Mucosa of stomach (tissue), 1 donor: Measurements from ENCODE around the gene GPR18.

Source experiments
- H3K27me3 ChIP-seq: one replicate; pipeline ENCODE4 v1.7.0; 2013; ENCODE audit warnings: mild to moderate bottlenecking, low read length; ENCODE audit not compliant: control insufficient read depth, insufficient read depth
- H3K36me3 ChIP-seq: one replicate; pipeline ENCODE4 v1.7.0; 2013; ENCODE audit warnings: low read length; ENCODE audit not compliant: control insufficient read depth, insufficient read depth
- H3K4me1 ChIP-seq: one replicate; pipeline ENCODE4 v1.7.0; 2013; ENCODE audit warnings: mild to moderate bottlenecking, low read length; ENCODE audit not compliant: control insufficient read depth, insufficient read depth
- H3K4me3 ChIP-seq: one replicate; pipeline ENCODE4 v1.7.0; 2013; ENCODE audit warnings: low read length
- H3K9ac ChIP-seq: one replicate; pipeline ENCODE4 v1.7.0; 2013; ENCODE audit warnings: mild to moderate bottlenecking, low read length, moderate library complexity
- H3K9me3 ChIP-seq: one replicate; pipeline ENCODE4 v1.7.0; 2013; ENCODE audit warnings: mild to moderate bottlenecking, low read length, moderate library complexity; ENCODE audit not compliant: control insufficient read depth
- donor health status: Pancreatic carcinoma.

Gene GPR18

DNA sequence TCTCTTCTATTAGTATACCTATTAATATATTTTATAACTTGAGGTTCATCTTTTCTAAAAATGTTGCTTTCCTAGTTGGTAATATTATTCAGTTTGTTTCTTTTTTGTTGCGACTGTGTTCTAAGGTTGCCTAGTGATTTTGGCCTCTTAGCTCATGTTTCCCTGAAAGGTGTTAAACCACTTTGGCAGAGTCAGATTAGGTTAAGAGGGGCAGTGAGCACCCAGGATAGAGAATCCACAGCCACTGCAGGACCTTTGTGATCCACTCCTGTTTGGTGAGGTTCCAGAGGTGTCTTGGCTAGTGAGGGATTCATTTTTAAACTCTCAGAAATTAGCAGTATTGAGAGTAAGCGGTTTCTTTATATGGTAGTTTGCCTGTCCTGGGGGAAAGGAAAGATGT, 14.9 kb upstream of the GPR18 start:
- Histone ChIP-seq H3K4me1 (no peaks in the 10 kb centered on the region), H3K9me3 (no peaks in the 10 kb centered on the region)

DNA sequence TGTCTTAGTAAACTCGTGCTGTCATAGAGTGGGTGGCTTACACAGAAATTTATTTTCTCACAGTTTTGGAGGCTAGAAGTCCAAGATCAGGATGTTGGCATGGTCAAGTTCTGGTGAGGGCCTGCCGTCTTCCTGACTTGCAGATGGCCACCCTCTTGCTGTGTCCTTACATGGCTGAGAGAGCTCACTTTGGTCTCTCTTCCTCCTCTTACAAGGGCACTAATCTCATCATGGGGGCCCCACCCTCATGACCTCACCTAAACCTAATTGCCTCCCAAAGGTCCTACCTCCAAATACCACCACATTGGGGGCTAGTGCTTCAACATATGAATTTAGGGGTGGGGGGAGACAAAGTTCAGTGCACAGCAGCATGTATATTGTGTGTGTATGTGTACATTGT, 14.3 kb upstream of the GPR18 start:
- Histone ChIP-seq H3K36me3 (no peaks in the 10 kb centered on the region), H3K9me3 (no peaks in the 10 kb centered on the region), H3K27me3 (no peaks in the 10 kb centered on the region), H3K4me1 (no peaks in the 10 kb centered on the region), H3K4me3 (no peak overlapping the region), H3K9ac (no peak overlapping the region)

More for the DNA sequence above, 14.9 kb upstream of the GPR18 start:
- no peak overlapping the region for H3K9ac ChIP-seq
- no peaks in the 10 kb centered on the region for H3K36me3 ChIP-seq
- H3K27me3 ChIP-seq: no peaks in the 10 kb centered on the region
- H3K4me3 ChIP-seq: no peak overlapping the region

DNA sequence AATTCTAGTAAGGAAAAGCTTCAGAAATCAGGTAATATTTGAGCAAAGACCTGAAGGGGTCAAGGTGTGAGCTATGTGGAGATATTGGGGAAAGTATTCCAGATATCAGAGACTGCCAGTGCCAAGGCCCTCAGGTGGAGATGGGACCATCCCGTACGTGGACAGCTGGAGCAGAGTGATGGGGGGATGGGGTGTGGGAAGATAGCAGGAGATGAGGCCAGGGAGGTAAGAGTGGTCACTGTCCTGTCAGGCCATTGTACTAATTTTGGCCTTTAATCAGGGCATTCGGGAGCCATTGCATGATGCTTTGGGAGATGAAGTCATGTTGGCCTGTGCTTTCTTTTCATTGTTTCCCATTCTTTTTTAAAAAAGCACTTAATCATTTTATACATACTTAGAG, 13.1 kb upstream of the GPR18 start:
- no peaks in the 10 kb centered on the region for H3K9me3 ChIP-seq
- no peaks in the 10 kb centered on the region for H3K36me3 ChIP-seq
- H3K9ac ChIP-seq: no peak overlapping the region
- no peak overlapping the region for H3K4me3 ChIP-seq
- H3K27me3 ChIP-seq: no peaks in the 10 kb centered on the region
- no peaks in the 10 kb centered on the region for H3K4me1 ChIP-seq

DNA sequence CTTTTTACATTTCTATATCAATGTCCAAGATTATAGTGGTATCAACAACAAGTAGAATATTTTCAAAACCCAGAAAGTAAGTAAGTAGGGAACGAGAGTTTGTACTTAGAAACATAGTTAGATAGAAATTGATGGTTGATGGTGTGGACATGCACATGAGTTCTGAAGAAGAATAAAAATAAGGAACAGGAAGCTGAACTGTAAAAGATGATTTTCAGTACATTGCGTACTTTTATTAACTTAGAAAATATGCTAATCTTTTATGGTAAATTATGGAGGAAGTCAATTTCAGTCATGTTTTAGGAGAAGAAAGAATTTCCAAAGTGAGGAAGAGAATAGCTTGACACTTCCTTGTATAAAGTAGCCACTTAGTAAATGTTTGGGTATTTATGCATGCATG, 12.3 kb upstream of the GPR18 start:
- no peak overlapping the region for H3K4me3 ChIP-seq
- H3K27me3 ChIP-seq: no peaks in the 10 kb centered on the region
- no peaks in the 10 kb centered on the region for H3K36me3 ChIP-seq
- H3K9me3 ChIP-seq: no peaks in the 10 kb centered on the region
- H3K4me1 ChIP-seq: no peaks in the 10 kb centered on the region
- H3K9ac ChIP-seq: no peak overlapping the region

DNA sequence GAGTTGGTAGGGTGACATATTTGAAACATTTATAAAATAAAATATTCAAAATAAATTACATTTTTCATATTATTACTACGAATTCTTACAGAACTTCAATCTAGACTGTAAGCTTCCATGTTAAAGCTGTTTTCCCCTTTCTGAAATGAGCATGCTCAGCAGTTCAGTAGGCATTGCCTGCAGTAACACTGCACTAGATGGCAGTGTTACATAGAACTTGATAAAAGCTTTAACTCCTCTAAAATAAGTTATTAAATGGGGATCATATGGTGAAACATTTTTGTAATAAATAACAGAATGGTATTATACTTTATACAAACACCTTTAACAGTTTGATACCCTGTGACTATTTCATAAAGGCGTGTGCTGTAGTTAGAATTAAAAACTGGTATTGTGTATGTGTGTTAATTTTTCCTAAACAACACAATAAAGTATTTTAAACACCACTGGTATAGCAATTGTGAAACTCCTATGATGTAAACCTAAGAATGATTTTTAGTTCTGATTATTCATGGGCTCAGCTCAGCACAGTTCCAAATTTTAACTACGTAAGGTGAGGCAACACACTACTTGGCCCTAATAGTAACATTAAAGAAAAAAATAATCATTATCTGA, 11.6 kb upstream of the GPR18 start:
- H3K4me1 ChIP-seq: no peaks in the 10 kb centered on the region
- H3K4me3 ChIP-seq: no peak overlapping the region
- H3K27me3 ChIP-seq: no peaks in the 10 kb centered on the region
- H3K9ac ChIP-seq: no peak overlapping the region
- no peaks in the 10 kb centered on the region for H3K9me3 ChIP-seq
- H3K36me3 ChIP-seq: no peaks in the 10 kb centered on the region

DNA sequence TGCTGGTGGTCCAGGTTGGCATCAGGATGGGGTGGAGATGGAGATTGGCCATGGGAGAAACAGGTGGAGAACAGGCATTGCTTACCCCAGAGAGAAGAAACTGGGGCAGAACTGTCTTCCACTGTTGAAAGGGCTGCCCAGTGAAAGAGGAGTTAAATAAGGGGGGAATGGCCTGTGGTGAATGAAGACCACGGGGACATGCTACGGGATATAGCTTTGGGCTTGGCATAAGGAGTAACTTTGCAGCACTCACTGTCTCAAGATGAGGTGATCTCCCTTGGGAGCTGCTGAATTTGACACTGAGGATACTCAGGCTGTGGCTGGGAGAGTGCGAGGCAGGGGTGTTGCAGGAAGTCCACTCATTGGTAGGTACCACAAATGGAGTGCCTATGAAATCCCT, 10.6 kb upstream of the GPR18 start:
- Histone ChIP-seq H3K9ac (no peak overlapping the region), H3K9me3 (no peaks in the 10 kb centered on the region), H3K27me3 (no peaks in the 10 kb centered on the region), H3K36me3 (no peaks in the 10 kb centered on the region), H3K4me1 (no peaks in the 10 kb centered on the region), H3K4me3 (no peak overlapping the region)

DNA sequence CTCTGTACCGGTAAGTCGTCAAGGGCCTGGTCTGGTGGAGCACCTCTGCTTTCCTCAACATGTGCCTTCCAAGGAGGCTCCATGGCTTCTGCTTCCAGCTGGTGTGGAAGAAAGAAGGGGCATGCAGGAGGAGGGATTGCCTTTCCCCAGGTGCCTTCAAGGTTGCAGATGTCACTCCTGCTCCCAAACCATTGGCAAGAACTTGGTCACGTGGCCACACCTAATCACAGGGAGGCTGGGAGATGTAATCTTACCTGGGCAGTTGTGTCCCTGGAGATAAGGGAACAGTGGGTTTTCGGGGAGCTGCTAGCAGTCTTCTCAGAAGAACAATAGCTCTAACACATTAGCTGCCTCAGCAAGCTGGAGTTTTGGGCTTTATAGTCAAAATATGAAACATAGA, 9.7 kb upstream of the GPR18 start:
- Histone ChIP-seq H3K9ac (no peak overlapping the region), H3K27me3 (no peaks in the 10 kb centered on the region), H3K4me1 (no peaks in the 10 kb centered on the region)

DNA sequence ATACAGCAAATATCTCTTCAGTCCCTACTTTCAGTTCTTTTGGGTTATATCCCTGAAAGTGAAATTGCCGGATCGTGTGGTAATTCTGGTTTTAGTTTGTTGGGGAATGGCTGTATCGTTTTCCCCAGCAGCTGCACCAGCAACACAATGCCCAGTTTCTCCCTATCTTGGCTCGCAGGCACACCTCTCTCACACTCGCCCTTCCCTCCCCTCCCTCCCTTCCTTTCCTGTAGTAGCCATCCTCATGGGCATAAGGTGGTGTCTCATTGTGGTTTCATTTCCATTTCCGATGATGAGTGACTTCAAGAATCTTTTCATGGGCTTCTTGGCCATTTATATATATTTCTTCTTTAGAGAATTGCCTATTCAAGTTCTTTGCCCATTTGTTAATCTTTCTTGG, 8.6 kb upstream of the GPR18 start:
- H3K36me3 ChIP-seq: no peaks in the 10 kb centered on the region
- H3K4me1 ChIP-seq: no peaks in the 10 kb centered on the region
- H3K9ac ChIP-seq: no peak overlapping the region
- H3K4me3 ChIP-seq: no peak overlapping the region
- no peaks in the 10 kb centered on the region for H3K9me3 ChIP-seq
- H3K27me3 ChIP-seq: no peaks in the 10 kb centered on the region

More for the DNA sequence above, 9.7 kb upstream of the GPR18 start:
- no peaks in the 10 kb centered on the region for H3K36me3 ChIP-seq
- no peaks in the 10 kb centered on the region for H3K9me3 ChIP-seq
- no peak overlapping the region for H3K4me3 ChIP-seq

DNA sequence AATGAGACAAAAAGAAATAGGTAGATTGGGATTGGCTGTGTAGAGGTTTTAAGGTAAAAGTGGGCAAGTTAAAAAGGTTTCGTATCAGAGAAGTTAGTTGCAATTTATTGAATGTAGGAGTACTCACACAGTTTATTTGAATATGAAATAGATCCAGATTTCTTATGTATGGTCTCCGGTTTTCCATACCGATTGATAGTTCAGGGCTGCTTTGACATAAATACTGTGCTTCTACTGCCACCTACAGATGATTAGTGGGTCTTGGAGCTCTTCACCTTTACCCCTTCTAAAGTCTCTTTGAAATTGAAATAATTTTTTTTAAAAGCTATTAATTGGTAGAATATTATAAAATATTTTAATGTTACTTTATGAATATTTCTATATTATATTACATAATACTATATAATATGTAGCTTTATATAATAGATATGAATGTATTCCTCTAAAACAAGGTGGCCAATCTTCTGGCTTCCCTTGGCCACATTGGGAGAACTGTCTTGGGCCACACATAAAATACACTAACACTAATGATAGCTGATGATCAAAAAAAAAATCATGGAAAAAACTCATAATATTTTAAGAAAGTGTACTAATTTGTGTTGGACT, 7.7 kb upstream of the GPR18 start:
- Histone ChIP-seq H3K4me3 (no peak overlapping the region), H3K9me3 (no peaks in the 10 kb centered on the region), H3K9ac (no peak overlapping the region), H3K36me3 (no peaks in the 10 kb centered on the region), H3K4me1 (no peaks in the 10 kb centered on the region), H3K27me3 (no peaks in the 10 kb centered on the region)

DNA sequence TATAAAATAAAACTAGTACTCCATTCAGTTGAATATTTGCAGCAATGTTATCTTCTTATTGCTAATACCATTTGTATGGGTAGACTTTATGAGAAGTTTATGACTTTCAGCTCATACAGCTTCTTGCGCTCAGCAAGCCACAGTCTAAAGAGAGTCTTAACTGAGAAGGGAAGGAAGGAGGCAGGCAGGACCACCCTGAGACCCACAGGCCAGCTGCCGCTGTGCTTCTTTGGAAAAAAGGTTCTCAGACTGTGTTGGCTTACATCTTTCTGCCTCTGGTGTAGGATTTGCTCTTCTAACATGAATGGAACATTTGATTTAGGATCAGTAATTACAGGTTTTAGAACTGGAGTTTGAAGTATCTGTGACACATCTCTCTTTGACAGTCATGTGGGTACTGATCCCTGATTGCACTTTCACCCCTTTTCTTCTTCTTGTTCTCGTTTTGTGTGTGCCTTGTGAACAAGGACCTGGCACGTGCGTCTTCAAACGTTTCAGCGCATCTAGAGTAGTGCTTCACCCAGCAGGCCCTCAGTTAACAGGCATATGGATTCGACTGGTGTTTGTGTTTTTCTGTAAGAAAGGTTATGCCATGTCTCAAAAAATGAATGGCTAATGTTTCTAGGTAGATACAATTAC, 7.1 kb upstream of the GPR18 start:
- Histone ChIP-seq H3K9me3 (no peaks in the 10 kb centered on the region), H3K4me3 (no peak overlapping the region), H3K4me1 (no peaks in the 10 kb centered on the region), H3K9ac (no peak overlapping the region), H3K36me3 (no peaks in the 10 kb centered on the region), H3K27me3 (no peaks in the 10 kb centered on the region)

DNA sequence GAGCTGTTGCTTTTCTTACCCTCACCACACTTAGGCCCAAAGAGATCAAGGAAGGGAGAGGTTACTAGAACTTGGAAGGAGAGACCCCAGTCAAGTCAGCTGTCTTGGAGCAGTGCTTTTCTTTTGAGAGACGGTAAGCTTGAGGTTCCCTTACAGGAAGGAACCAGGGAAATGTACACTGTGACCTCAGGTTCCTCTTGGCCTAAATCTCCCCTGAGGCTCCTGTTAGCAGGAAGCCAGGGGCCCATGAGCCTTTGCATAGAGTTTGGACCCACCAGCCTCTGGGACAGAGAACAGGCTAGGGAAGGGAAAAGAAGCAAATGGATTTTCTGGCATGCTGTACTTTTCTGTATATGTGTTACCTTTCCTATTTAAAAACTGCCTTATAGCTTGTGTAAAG, 5.9 kb upstream of the GPR18 start:
- Histone ChIP-seq H3K27me3 (no peaks in the 10 kb centered on the region), H3K9ac (no peak overlapping the region), H3K36me3 (no peaks in the 10 kb centered on the region), H3K4me1 (no peaks in the 10 kb centered on the region), H3K9me3 (no peaks in the 10 kb centered on the region), H3K4me3 (no peak overlapping the region)

DNA sequence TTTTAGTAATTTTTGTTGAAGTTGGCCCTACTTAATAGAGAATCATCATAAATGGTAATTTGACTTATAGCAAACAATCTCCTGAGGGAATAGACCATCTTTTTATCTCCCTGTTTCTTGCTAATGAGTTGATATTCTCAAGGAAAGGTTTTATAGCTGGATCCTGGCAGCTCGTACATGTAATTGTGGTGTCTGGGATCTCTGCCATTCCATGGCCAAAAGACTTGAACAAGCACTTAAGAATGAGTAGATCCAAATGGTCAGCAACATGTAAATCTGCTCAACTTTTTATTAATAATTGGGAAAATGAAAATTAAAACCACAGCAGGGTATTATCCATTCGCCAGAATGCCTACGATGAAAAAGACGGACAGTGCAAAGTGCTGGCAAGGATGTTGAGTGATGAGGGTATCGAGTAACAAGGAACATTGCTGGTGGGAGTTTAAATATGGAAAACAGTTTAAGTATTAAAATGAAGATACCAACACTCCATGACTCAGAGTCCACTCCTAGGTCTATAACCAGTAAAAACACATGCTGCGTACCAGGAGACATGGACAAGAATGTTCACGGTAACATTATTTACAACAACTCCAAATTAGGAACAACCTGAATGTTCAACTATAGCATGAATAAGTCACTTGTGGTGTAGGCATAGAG, 5.1 kb upstream of the GPR18 start:
- Histone ChIP-seq H3K4me3 (no peak overlapping the region), H3K4me1 (no peaks in the 10 kb centered on the region), H3K9ac (no peak overlapping the region), H3K36me3 (no peaks in the 10 kb centered on the region), H3K9me3 (no peaks in the 10 kb centered on the region), H3K27me3 (no peaks in the 10 kb centered on the region)
